Measurements from ENCODE around the gene FRK.

Gene FRK

DNA sequence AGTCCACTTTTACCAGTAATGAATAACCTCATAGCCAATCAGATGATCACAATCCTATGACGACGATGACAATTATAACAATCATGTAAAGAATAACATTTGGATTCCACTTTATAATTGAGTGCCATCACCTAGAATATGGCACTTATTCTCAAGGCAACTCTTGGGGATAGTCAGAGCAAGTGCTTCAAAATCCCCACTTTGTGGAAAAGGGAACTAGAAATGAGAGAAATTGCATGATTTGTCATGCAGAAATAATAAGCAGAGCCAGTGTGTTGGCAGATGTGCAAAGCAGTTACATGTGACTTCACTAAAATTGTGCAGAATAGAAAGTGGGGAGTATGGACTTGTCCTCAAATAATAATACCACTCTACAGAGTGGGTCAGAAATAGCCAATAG is 41.3 kb downstream of the FRK start:
- Mint-ChIP-seq H3K9me3 (no peaks in the 10 kb centered on the region), H3K27ac (no peak overlapping the region)

GRCh38 chr6:116018976-116019375 is 41.7 kb downstream of the FRK start:
- no peak overlapping the region for H3K27ac Mint-ChIP-seq
- H3K4me3 Mint-ChIP-seq = no peak overlapping the region
- no peaks in the 10 kb centered on the region for H3K36me3 Mint-ChIP-seq (ENCODE audit: low read depth)
- H3K27me3 Mint-ChIP-seq (ENCODE audit: low read depth) = no peaks in the 10 kb centered on the region
- no peak for TF ChIP-seq CTCF (IDR thresholded peaks at IDR 0.05; ENCODE audit: unreplicated experiment in 3 of 3)
- peaks cover 42% of the 10 kb centered on the region for H3K4me1 Mint-ChIP-seq
- no peaks in the 10 kb centered on the region for H3K9me3 Mint-ChIP-seq

More for the DNA sequence above, 41.3 kb downstream of the FRK start:
- H3K4me3 Mint-ChIP-seq = no peak overlapping the region
- no peaks in the 10 kb centered on the region for H3K36me3 Mint-ChIP-seq (ENCODE audit: low read depth)
- peaks cover 38% of the 10 kb centered on the region for H3K4me1 Mint-ChIP-seq
- no peak for TF ChIP-seq CTCF (IDR thresholded peaks at IDR 0.05; ENCODE audit: unreplicated experiment in 3 of 3)
- no peaks in the 10 kb centered on the region for H3K27me3 Mint-ChIP-seq (ENCODE audit: low read depth)

GRCh38 chr6:116017546-116018295 is 43.0 kb downstream of the FRK start:
- Mint-ChIP-seq H3K36me3 (ENCODE audit: low read depth) (no peaks in the 10 kb centered on the region), H3K4me3 (peak overlapping the region in 1 of 3 experiments; percentile 4), H3K27ac (peak overlapping the region; percentile 58 to 92 (median 87)), H3K4me1 (peaks cover 43% of the 10 kb centered on the region), H3K27me3 (ENCODE audit: low read depth) (no peaks in the 10 kb centered on the region), H3K9me3 (no peaks in the 10 kb centered on the region)
- TF ChIP-seq CTCF (IDR thresholded peaks at IDR 0.05; ENCODE audit: unreplicated experiment in 3 of 3) = no peak

- Mint-ChIP-seq H3K9me3 (no peaks in the 10 kb centered on the region), H3K27ac (peak overlapping the region; percentile 58 to 92 (median 87)), H3K4me1 (peaks cover 48% of the 10 kb centered on the region), H3K27me3 (ENCODE audit: low read depth) (no peaks in the 10 kb centered on the region), H3K4me3 (peak overlapping the region in 1 of 3 experiments; percentile 4), H3K36me3 (ENCODE audit: low read depth) (no peaks in the 10 kb centered on the region)
- TF ChIP-seq CTCF (IDR thresholded peaks at IDR 0.05; ENCODE audit: unreplicated experiment in 3 of 3) = no peak
Measured at GRCh38 chr6:116016846-116017545, 43.7 kb downstream of the FRK start.

- Mint-ChIP-seq H3K27me3 (ENCODE audit: low read depth) (no peaks in the 10 kb centered on the region), H3K4me3 (no peak overlapping the region), H3K9me3 (no peaks in the 10 kb centered on the region), H3K4me1 (peaks cover 50% of the 10 kb centered on the region), H3K27ac (peak overlapping the region in 2 of 3 experiments; percentile 20 to 92), H3K36me3 (ENCODE audit: low read depth) (no peaks in the 10 kb centered on the region)
- no peak for TF ChIP-seq CTCF (IDR thresholded peaks at IDR 0.05; ENCODE audit: unreplicated experiment in 3 of 3)
Measured at GRCh38 chr6:116015983-116016382, 44.7 kb downstream of the FRK start.
